PC-3 (cell line): ENCODE results near the gene HTR3A.

Experiments
- EZH2phosphoT487 ChIP-seq: fragments of 300-600 bp; sonication (generic); IDR thresholded peaks from 2 replicates; pipeline ENCODE4 v1.6.1; 2018; ENCODE audit warnings: mild to moderate bottlenecking, antibody characterized with exemption, low read length, borderline replicate concordance
- TF ChIP-seq, protein P1 (sequence below): fragments of 300-600 bp; sonication (generic); conservative IDR thresholded peaks from 2 replicates; pipeline ENCODE4 v1.5.1; 2017; ENCODE audit warnings: antibody characterized with exemption, low read depth, mild to moderate bottlenecking, low read length

DNA sequence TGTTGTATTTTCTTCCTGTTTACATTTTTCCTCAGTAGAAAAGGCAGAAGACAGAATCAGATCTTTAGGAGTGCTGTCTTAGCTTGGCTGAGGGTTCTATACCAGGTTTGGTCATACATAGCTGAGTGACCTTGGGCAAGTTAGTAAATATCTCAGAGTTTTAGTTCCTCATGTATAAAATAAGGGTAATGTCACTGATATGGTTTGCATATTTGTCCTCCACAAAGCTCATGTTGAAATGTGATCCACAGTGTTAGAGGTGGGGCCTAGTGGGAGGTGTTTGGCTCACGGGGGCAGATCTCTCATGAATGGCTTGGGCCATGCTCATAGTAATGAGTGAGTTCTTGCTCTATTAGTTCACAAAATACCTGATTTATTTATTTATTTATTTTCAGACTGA is 7.5 kb upstream of the HTR3A start:
- TF ChIP-seq, protein P1, sequence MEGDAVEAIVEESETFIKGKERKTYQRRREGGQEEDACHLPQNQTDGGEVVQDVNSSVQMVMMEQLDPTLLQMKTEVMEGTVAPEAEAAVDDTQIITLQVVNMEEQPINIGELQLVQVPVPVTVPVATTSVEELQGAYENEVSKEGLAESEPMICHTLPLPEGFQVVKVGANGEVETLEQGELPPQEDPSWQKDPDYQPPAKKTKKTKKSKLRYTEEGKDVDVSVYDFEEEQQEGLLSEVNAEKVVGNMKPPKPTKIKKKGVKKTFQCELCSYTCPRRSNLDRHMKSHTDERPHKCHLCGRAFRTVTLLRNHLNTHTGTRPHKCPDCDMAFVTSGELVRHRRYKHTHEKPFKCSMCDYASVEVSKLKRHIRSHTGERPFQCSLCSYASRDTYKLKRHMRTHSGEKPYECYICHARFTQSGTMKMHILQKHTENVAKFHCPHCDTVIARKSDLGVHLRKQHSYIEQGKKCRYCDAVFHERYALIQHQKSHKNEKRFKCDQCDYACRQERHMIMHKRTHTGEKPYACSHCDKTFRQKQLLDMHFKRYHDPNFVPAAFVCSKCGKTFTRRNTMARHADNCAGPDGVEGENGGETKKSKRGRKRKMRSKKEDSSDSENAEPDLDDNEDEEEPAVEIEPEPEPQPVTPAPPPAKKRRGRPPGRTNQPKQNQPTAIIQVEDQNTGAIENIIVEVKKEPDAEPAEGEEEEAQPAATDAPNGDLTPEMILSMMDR, result no peak
- no peak for TF ChIP-seq EZH2phosphoT487
